Measurements from ENCODE around the gene HACD3. TPM values are rescaled to one million over a fixed set of nuclear protein-coding genes. Genes with fewer than 3 reads are reported as not detected.

HACD3 gene
- 40.9 and 79.7 TPM in 2 replicates for total RNA-seq

GRCh38 chr15:65530318-65531111, at the start of gene HACD3:
Gene HACD3 (plus strand): TSS chr15:65530463. CDS start chr15:65530632, 169 bp downstream.

GRCh38 chr15:65516997-65517865, 13.0 kb upstream of the HACD3 start, which contains the start of gene DPP8:
Gene DPP8 (minus strand): TSS chr15:65517689. CDS start chr15:65512553, 5,136 bp downstream.

GRCh38 chr15:65610871-65611718, 80.8 kb downstream of the HACD3 start, which contains the start of gene INTS14:
Gene INTS14 (minus strand): TSS chr15:65611131. CDS start chr15:65607380, 3,751 bp downstream.

GRCh38 chr15:65621638-65622037, 91.4 kb downstream of the HACD3 start, which contains the start of gene SLC24A1:
Gene SLC24A1 (plus strand): TSS chr15:65621938. CDS start chr15:65624081, 2,143 bp downstream.

Small RNA genes lying within 50 kb of the gene (small RNA-seq; reads per million reads assigned to genes)
- gene RF00019 (ENCODE audit: low replicate concordance) = not detected
- gene RNU6-19P (ENCODE audit: low replicate concordance) = not detected

Other genes with a start within 250 kb of the HACD3 start
- gene PARP16, start 243.6 kb upstream of the HACD3 start, total RNA-seq = 3.0 and 5.0 TPM in 2 replicates
- not detected in 2 replicates for gene RNU5A-1, start 234.4 kb upstream of the HACD3 start, total RNA-seq
- not detected in 2 replicates for gene RNU5B-1, start 225.8 kb upstream of the HACD3 start, total RNA-seq
- not detected in 2 replicates for gene IGDCC3, start 152.5 kb upstream of the HACD3 start, total RNA-seq
- gene IGDCC4, start 107.5 kb upstream of the HACD3 start, total RNA-seq = 5.9 and 10.3 TPM in 2 replicates
- 28.7 and 39.4 TPM in 2 replicates for gene DPP8, start 12.8 kb upstream of the HACD3 start, total RNA-seq
- gene INTS14, start 80.7 kb downstream of the HACD3 start, total RNA-seq = 31.1 and 43.1 TPM in 2 replicates
- 7.2 and 8.8 TPM in 2 replicates for gene SLC24A1, start 91.5 kb downstream of the HACD3 start, total RNA-seq

Measured in placental pericyte (primary cell).